ENCODE data around the gene SLC10A7. TPM values are rescaled to one million over a fixed set of nuclear protein-coding genes. Genes with fewer than 3 reads are reported as not detected.

The SLC10A7 gene
- total and polyA plus RNA-seq, 2 of the 8 experiments (the other 6 are each of a cell fraction or from before 2014, with no cell fraction given) = 2.5 to 2.9 TPM

DNA sequence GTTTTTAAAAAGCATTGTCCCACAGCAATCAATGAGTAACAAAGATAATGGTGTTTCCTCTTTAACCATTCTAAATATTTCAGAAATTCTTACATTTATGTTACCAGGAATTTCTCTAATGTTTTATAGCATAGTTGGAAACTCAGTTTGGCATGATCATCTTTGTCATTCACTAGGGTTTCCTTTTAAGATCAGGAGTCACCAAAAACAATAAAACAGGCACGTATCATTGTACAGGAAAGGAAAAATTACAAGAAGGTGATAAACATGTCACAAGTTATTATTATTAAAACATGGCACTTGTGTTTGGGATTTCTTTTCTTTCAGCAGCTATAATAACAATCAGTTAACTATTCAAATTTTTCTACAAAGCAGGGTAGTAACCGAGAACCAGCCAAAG lies 84.0 kb downstream of the SLC10A7 start:
- no peak overlapping the region for H4K5ac ChIP-seq (ENCODE audit: insufficient read length, low read depth, low read length)
- TF ChIP-seq POLR2AphosphoS5 (IDR thresholded peaks at IDR 0.05; ENCODE audit: low read depth, low read length) (no peak), KDM4A (IDR thresholded peaks at IDR 0.05; ENCODE audit: low read depth, low read length, severe bottlenecking) (no peak), ASH2L (IDR thresholded peaks at IDR 0.05; ENCODE audit: low read length) (no peak), RXRA (IDR thresholded peaks at IDR 0.05; ENCODE audit: insufficient read depth, low read depth, low read length) (no peak), EP300 (IDR thresholded peaks at IDR 0.05; ENCODE audit: borderline replicate concordance in 1 of 2, low read depth in 2 of 2, low read length in 2 of 2) (no peak), KDM5A (IDR thresholded peaks at IDR 0.05; ENCODE audit: low read length) (no peak), HDAC6 (IDR thresholded peaks at IDR 0.05; ENCODE audit: low read depth, low read length) (no peak), TEAD4 (IDR thresholded peaks at IDR 0.05; ENCODE audit: low read depth, low read length) (no peak), TCF12 (IDR thresholded peaks at IDR 0.05; ENCODE audit: low read depth, low read length) (no peak), BCL11A (IDR thresholded peaks at IDR 0.05; ENCODE audit: low read depth in 2 of 2, low read length in 2 of 2) (no peak), NRF1 (IDR thresholded peaks at IDR 0.05; ENCODE audit: low read depth, low read length) (no peak), TAF7 (optimal IDR thresholded peaks at IDR 0.05; ENCODE audit: borderline replicate concordance, low read depth, low read length) (no peak)
- TF ChIP-seq, protein P1, sequence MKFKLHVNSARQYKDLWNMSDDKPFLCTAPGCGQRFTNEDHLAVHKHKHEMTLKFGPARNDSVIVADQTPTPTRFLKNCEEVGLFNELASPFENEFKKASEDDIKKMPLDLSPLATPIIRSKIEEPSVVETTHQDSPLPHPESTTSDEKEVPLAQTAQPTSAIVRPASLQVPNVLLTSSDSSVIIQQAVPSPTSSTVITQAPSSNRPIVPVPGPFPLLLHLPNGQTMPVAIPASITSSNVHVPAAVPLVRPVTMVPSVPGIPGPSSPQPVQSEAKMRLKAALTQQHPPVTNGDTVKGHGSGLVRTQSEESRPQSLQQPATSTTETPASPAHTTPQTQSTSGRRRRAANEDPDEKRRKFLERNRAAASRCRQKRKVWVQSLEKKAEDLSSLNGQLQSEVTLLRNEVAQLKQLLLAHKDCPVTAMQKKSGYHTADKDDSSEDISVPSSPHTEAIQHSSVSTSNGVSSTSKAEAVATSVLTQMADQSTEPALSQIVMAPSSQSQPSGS (IDR thresholded peaks at IDR 0.05; ENCODE audit: low read length) = no peak

More for the DNA sequence above, 84.0 kb downstream of the SLC10A7 start:
- Histone ChIP-seq H3K23ac (ENCODE audit: insufficient read length) (no peak overlapping the region), H3K14ac (ENCODE audit: insufficient read length) (no peak overlapping the region), H3K23me2 (ENCODE audit: low read depth, low read length) (no peaks in the 10 kb centered on the region), H3K9ac (replicated peaks in 1 of 4; ENCODE audit: extremely low read depth in 1 of 4, low read depth in 3 of 4, low read length in 3 of 4) (no peak overlapping the region), H2BK20ac (ENCODE audit: low read length) (no peak overlapping the region), H3K27me3 (replicated peaks in 1 of 4; ENCODE audit: control insufficient read depth in 3 of 4, extremely low read depth in 1 of 4, insufficient read depth in 3 of 4, low read length in 3 of 4) (no peaks in the 10 kb centered on the region), H2BK15ac (ENCODE audit: low read length) (no peak overlapping the region), H4K8ac (ENCODE audit: extremely low read depth, insufficient read depth, low read length) (no peak overlapping the region), H2BK5ac (ENCODE audit: low read depth, low read length) (no peak overlapping the region), H3K4ac (replicated peaks; ENCODE audit: insufficient read length, low read depth, low read length) (no peak overlapping the region), H3K18ac (ENCODE audit: extremely low read depth, low read length) (no peak overlapping the region), H3K4me3 (ENCODE audit: extremely low read depth in 1 of 4, insufficient read depth in 2 of 4, low read depth in 3 of 4, low read length in 4 of 4) (no peak overlapping the region), H4K91ac (replicated peaks; ENCODE audit: insufficient read length, low read length) (no peak overlapping the region), H3K4me1 (replicated peaks in 1 of 4; ENCODE audit: control insufficient read depth in 3 of 4, insufficient read depth in 4 of 4, low read length in 3 of 4) (peaks cover 0 to 3% (median 0%) of the 10 kb centered on the region in 4 experiments; a peak in 1 of 7 replicates), H3K56ac (replicated peaks; ENCODE audit: insufficient read length, low read depth, low read length) (no peak overlapping the region), H2BK120ac (replicated peaks; ENCODE audit: low read depth, low read length) (no peak overlapping the region), H2AK5ac (ENCODE audit: low read depth, low read length) (no peak overlapping the region), H2AFZ (ENCODE audit: low read length) (no peak overlapping the region), H3K79me2 (ENCODE audit: control insufficient read depth in 1 of 2, insufficient read depth in 2 of 2, low read length in 2 of 2) (no peaks in the 10 kb centered on the region), H3K27ac (ENCODE audit: low read depth, low read length) (no peak overlapping the region), H2BK12ac (ENCODE audit: low read depth, low read length) (no peak overlapping the region), H4K20me1 (replicated peaks in 1 of 2; ENCODE audit: control insufficient read depth in 1 of 2, insufficient read depth in 2 of 2, low read length in 2 of 2) (no peaks in the 10 kb centered on the region), H3K9me3 (ENCODE audit: insufficient read depth in 2 of 2, low read depth in 1 of 2, low read length in 1 of 2) (no peaks in the 10 kb centered on the region), H3K79me1 (ENCODE audit: low read depth, low read length) (no peaks in the 10 kb centered on the region), H3K4me2 (ENCODE audit: insufficient read depth in 1 of 2, low read depth in 2 of 2, low read length in 2 of 2) (no peak overlapping the region), H3K36me3 (ENCODE audit: control insufficient read depth in 2 of 4, insufficient read depth in 4 of 4, low read length in 3 of 4) (no peaks in the 10 kb centered on the region)
- DNase-seq (ENCODE audit: low read depth in 1 of 2, low spot score in 2 of 2) (no peak), FAIRE-seq (no peak)
- POLR2A ChIA-PET (ENCODE audit: partially characterized antibody) = no interaction called here
- 88% methylated on average over 2 of the region's 2 CpGs; no CpG with 5 or more reads in 1 of the 2 experiments for WGBS, 2 experiments (ENCODE audit: extremely low coverage in 1 of 2, insufficient coverage in 1 of 2, insufficient read length in 1 of 2, insufficient replicate concordance in 2 of 2, low coverage in 1 of 2, low lambda C conversion rate in 2 of 2, missing lambda C conversion rate in 1 of 2)
- CTCF ChIA-PET (ENCODE audit: partially characterized antibody) = no interaction called here
